Activated CD8-positive, alpha-beta T cell treated with anti-CD3 and anti-CD28 coated beads, Interleukin-2, amount 10 ng/mL, durations not matched to agents 7 days and 5 days (primary cell): ENCODE data around the gene TAB2. TPM values are rescaled to one million over a fixed set of nuclear protein-coding genes. Genes with fewer than 3 reads are reported as not detected.
"Not testable (repeated sequence)": the region's sequence is repeated elsewhere in the genome, so short reads cannot be mapped to it uniquely, and the experiment has no call there.

Experiments
- ATAC-seq: fragments of 150-1000 bp; cut with Tn5 transposase; one replicate; pipeline ENCODE4 v1.10.0; 2021; ENCODE audit warnings: moderate library complexity
- CTCF ChIA-PET: fragments of 350-600 bp; sonication (Branson Sonifier 250); formaldehyde crosslinking; loops from one replicate; lab custom pipeline; 2021; ENCODE audit warnings: antibody characterized with exemption; lab: Charles Lee
- POLR2A ChIA-PET: fragments of 350-600 bp; sonication (Branson Sonifier 250); formaldehyde crosslinking; loops from one replicate; lab custom pipeline; 2021; ENCODE audit warnings: antibody characterized with exemption; lab: Charles Lee
- DNase-seq: peaks from one replicate; pipeline ENCODE4 v3.0.0-alpha.2; 2020
- H3K27ac Mint-ChIP-seq: one replicate; pipeline ENCODE4 v1.8.0; 2021; ENCODE audit warnings: mild to moderate bottlenecking, mixed read lengths
- H3K27me3 Mint-ChIP-seq: one replicate; pipeline ENCODE4 v1.8.0; 2021; ENCODE audit warnings: low read depth, mixed read lengths
- H3K36me3 Mint-ChIP-seq: one replicate; pipeline ENCODE4 v1.8.0; 2021; ENCODE audit warnings: low read depth, mixed read lengths
- H3K4me1 Mint-ChIP-seq: one replicate; pipeline ENCODE4 v1.8.0; 2021; ENCODE audit warnings: low read depth, mixed read lengths
- H3K4me3 Mint-ChIP-seq: one replicate; pipeline ENCODE4 v1.8.0; 2021; ENCODE audit warnings: mild to moderate bottlenecking, mixed read lengths
- H3K9me3 Mint-ChIP-seq: one replicate; pipeline ENCODE4 v1.8.0; 2022; ENCODE audit warnings: mixed read lengths; ENCODE audit not compliant: insufficient read depth
- total RNA-seq, 2 experiments: library from RNA; stranded (reverse); gene quantifications; one replicate each; pipeline ENCODE4 v1.2.3, GENCODE V29; 2021

Gene TAB2
- total RNA-seq, 2 experiments from 2014 or later, result 113 to 115 TPM

DNA sequence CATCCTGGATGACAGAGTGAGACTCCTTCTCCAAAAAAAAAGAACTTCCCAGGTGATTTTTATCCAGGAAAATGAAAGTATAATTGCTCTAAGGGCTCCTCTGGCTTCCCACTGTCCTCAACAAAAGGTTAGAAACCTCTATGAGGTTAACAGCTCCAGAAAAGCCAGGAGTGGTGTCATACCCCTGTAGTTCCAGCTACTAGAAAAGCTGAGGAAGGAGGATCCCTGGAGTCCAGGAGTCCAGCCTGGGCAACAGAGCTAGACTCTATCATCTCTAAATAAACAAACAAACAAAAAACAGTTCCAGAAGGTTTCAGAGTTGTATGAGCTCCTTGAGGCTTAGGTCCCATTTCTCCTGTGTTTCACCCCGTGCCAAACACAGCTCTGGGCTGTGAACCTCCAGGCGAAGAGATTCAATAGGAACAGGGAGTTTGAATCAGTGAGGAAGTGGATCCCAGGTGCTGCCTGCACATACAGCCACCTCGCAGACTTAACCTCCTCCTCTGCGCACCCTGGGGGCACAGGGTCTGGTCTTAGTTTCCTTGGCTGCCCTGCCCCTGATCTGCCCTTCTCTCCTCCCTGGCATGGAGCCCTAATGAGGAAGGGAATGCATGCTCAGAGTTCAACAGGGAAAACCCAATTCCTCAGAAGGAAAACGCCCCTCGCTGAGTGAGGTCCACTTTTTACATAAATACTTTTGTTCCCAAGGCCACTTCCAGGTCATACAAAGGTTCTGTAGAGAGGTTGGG is 136.3 kb downstream of the TAB2 start:
- Mint-ChIP-seq H3K4me3 (no peak overlapping the region), H3K27me3 (no peaks in the 10 kb centered on the region), H3K9me3 (no peaks in the 10 kb centered on the region), H3K36me3 (peaks cover 5% of the 10 kb centered on the region), H3K27ac (no peak overlapping the region), H3K4me1 (peaks cover 5% of the 10 kb centered on the region)
- ChIA-PET POLR2A (interaction anchor here (1.3 kb wide), 1 partner anchor 29 kb away, joined by 3 read pairs; no protein-coding TSS in a partner anchor), CTCF (interaction anchor here (0.8 to 1.6 kb wide), 6 partner anchors 13 to 425 kb away, joined by 3 to 5 read pairs (median 3); no protein-coding TSS in a partner anchor)
- ATAC-seq, result no peak
- DNase-seq, result no peak

GRCh38 chr6:149454346-149454848 is 136.9 kb downstream of the TAB2 start:
- H3K27ac Mint-ChIP-seq, result no peak overlapping the region
- no peaks in the 10 kb centered on the region for H3K27me3 Mint-ChIP-seq
- H3K9me3 Mint-ChIP-seq, result no peaks in the 10 kb centered on the region
- H3K4me1 Mint-ChIP-seq, result peaks cover 5% of the 10 kb centered on the region
- ChIA-PET POLR2A (interaction anchor here (0.9 kb wide), 1 partner anchor 19 kb away, joined by 3 read pairs; no protein-coding TSS in a partner anchor), CTCF (interaction anchor here (0.8 to 1.6 kb wide), 5 partner anchors 12 to 388 kb away, joined by 3 to 5 read pairs (median 3); no protein-coding TSS in a partner anchor)
- no peak for DNase-seq
- H3K36me3 Mint-ChIP-seq, result peaks cover 5% of the 10 kb centered on the region
- ATAC-seq, result no peak
- no peak overlapping the region for H3K4me3 Mint-ChIP-seq

DNA sequence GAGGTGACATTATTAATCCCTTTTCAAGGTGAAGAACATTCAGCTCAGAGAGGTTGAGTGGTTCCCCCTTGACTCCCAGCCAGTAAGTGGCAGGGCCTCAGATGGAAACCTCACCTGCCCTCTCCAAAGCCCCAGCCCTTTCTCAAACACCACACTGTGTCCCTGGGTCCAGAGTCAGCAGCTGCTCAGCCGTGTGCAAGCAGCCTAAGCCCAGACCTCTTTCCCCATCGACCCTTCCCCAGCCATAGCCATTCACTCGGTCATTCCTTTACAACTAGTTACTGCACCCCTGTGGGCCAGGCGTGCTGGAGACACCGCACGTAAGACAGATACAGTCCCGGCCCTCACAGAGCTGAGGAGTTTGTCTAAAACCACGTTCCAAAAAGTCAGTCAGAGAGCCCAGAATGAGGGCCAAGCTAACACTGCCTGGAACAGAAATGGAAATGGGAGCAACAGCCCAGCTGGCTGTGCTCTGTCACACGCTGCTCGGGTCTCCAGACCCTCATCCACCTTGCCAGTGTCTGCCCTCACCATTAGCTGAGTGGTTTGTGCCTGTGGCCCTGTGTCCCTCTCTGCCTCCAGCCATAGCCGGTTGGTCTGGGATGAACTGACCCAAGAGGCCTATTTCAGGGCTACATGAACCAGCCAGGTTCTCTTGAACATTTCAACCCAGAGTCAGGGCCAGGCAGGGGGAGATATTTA is 137.7 kb downstream of the TAB2 start:
- no peaks in the 10 kb centered on the region for H3K27me3 Mint-ChIP-seq
- peaks cover 5% of the 10 kb centered on the region for H3K36me3 Mint-ChIP-seq
- ATAC-seq (no peak), DNase-seq (no peak)
- CTCF ChIA-PET, result interaction anchor here (1.2 to 1.6 kb wide), 3 partner anchors 24 to 388 kb away, joined by 3 to 5 read pairs (median 3); no protein-coding TSS in a partner anchor
- H3K4me3 Mint-ChIP-seq, result no peak overlapping the region
- POLR2A ChIA-PET, result interaction anchor here (0.6 to 0.9 kb wide), 2 partner anchors 10 to 19 kb away, joined by 3 read pairs; no protein-coding TSS in a partner anchor
- H3K27ac Mint-ChIP-seq, result no peak overlapping the region
- no peaks in the 10 kb centered on the region for H3K9me3 Mint-ChIP-seq
- peaks cover 5% of the 10 kb centered on the region for H3K4me1 Mint-ChIP-seq

- no peaks in the 10 kb centered on the region for H3K9me3 Mint-ChIP-seq
- ATAC-seq (no peak), DNase-seq (no peak)
- no peak overlapping the region for H3K4me3 Mint-ChIP-seq
- ChIA-PET POLR2A (no interaction called here), CTCF (no interaction called here)
- H3K27ac Mint-ChIP-seq, result no peak overlapping the region
- H3K36me3 Mint-ChIP-seq, result peaks cover 5% of the 10 kb centered on the region
- no peaks in the 10 kb centered on the region for H3K27me3 Mint-ChIP-seq
- no peaks in the 10 kb centered on the region for H3K4me1 Mint-ChIP-seq
Measured at GRCh38 chr6:149456311-149457021, 139.0 kb downstream of the TAB2 start.

DNA sequence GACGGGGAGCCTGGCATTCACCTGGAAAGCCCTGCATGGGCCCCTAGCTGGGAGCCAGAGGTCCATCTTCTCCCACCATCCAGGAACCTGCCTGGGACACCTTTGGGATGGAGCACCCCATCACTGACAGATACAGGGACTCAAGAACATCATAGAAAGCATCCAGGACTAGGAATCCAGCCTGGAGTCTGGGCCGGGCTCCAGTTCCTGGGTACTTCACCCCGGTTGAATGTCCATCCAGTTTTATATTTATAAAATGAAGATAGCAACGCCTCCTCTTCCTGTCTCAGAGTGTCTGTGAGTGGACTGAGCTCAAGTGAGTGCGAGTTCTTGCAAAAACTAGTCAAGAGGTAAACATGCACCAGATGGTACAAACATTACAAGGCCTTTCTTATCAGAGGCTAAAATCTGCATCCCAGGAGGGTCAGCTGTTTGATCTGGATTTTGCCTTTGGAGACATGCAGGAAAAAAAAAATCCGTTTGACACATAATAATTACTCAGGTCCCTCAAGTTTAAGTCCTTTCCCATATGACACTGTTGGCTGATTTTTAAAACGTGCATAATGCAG is 139.9 kb downstream of the TAB2 start:
- ChIA-PET POLR2A (no interaction called here), CTCF (interaction anchor here (1.5 to 2.0 kb wide), 2 partner anchors 11 to 60 kb away, joined by 5 to 6 read pairs; no protein-coding TSS in a partner anchor)
- no peak overlapping the region for H3K4me3 Mint-ChIP-seq
- peaks cover 2% of the 10 kb centered on the region for H3K36me3 Mint-ChIP-seq
- H3K9me3 Mint-ChIP-seq, result no peaks in the 10 kb centered on the region
- H3K27ac Mint-ChIP-seq, result no peak overlapping the region
- H3K27me3 Mint-ChIP-seq, result no peaks in the 10 kb centered on the region
- no peak for DNase-seq
- no peaks in the 10 kb centered on the region for H3K4me1 Mint-ChIP-seq
- no peak for ATAC-seq

DNA sequence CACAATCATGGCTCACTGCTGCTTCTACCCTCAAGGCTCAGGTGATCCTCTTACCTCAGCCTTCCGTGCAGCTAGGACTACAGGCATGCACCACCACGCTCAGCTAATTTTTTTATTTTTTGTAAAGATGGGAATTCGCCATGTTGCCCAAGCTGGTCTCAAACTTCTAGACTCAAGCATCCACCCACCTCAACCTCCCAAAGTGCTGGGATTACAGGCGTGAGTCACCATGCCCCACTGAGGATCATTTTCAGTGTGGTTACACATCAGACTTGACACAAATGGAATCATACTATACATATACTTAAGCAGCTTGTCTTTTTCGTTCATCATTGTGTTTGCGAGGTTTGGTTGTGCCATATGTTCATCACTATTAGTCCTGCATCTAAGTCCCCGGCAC is 140.7 kb downstream of the TAB2 start:
- no peak overlapping the region for H3K27ac Mint-ChIP-seq
- ChIA-PET POLR2A (no interaction called here), CTCF (interaction anchor here (1.5 to 2.0 kb wide), 2 partner anchors 12 to 59 kb away, joined by 5 to 6 read pairs; no protein-coding TSS in a partner anchor)
- H3K4me3 Mint-ChIP-seq, result no peak overlapping the region
- DNase-seq (no peak), ATAC-seq (no peak)
- H3K9me3 Mint-ChIP-seq, result no peaks in the 10 kb centered on the region
- no peaks in the 10 kb centered on the region for H3K4me1 Mint-ChIP-seq
- no peaks in the 10 kb centered on the region for H3K27me3 Mint-ChIP-seq
- H3K36me3 Mint-ChIP-seq, result peaks cover 3% of the 10 kb centered on the region

DNA sequence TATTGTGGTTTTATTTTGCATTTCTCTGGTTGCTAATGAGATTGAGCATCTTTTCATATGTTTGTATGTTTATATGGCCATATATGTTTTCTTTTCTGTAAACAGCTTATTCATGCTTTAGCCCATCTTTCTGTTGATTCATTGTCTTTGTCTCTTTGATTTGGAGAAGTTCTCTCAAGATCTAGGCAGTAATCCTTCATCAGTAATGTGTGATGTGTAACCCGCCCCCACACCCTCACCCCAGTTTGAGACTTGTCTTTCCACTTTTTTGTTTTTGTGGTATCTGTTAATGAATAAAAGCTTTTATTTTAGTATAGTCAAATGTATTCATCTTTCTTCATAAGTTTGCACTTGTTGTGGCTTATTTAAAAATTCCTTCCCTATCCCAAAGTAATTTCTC is 141.3 kb downstream of the TAB2 start:
- H3K27ac Mint-ChIP-seq, result no peak overlapping the region
- POLR2A ChIA-PET, result interaction anchor here (0.7 kb wide), 1 partner anchor 10 kb away, joined by 3 read pairs; no protein-coding TSS in a partner anchor

DNA sequence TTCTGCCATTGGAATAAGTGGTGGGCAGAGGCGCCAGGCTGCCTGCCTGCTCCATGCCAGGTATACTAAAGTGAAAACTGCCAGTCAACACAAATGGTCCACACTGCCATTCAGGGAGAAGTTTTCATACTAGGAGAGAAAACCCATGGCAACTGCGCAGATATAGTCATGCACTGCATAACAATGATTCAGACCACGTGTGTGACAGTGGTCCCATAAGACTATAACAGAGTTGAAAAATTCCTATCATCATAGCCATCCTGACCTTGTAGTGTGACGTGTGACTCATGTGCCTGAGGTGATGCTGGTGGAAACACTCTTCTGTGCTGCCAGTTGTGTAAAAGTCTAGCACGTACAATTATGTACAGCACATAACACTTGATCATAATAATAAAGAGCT is 142.2 kb downstream of the TAB2 start:
- POLR2A ChIA-PET, result no interaction called here
- CTCF ChIA-PET, result interaction anchor here (1.0 kb wide), 1 partner anchor 86 kb away, joined by 3 read pairs; the partner anchor contains the start of gene PPIL4
- Mint-ChIP-seq H3K4me3 (no peak overlapping the region), H3K4me1 (no peaks in the 10 kb centered on the region), H3K9me3 (no peaks in the 10 kb centered on the region), H3K36me3 (peaks cover 3% of the 10 kb centered on the region), H3K27me3 (no peaks in the 10 kb centered on the region), H3K27ac (no peak overlapping the region)
- DNase-seq (no peak), ATAC-seq (no peak)

More for the DNA sequence above, 141.3 kb downstream of the TAB2 start:
- ATAC-seq, result no peak
- H3K9me3 Mint-ChIP-seq, result no peaks in the 10 kb centered on the region
- no peaks in the 10 kb centered on the region for H3K27me3 Mint-ChIP-seq
- H3K4me3 Mint-ChIP-seq, result no peak overlapping the region
- H3K4me1 Mint-ChIP-seq, result no peaks in the 10 kb centered on the region
- peaks cover 3% of the 10 kb centered on the region for H3K36me3 Mint-ChIP-seq
- CTCF ChIA-PET, result interaction anchor here (2.0 kb wide), 1 partner anchor 58 kb away, joined by 6 read pairs; no protein-coding TSS in a partner anchor
- DNase-seq, result no peak

GRCh38 chr6:149460249-149460648 is 142.7 kb downstream of the TAB2 start:
- H3K27ac Mint-ChIP-seq, result not testable (repeated sequence)

More at GRCh38 chr6:149460249-149460648, 142.7 kb downstream of the TAB2 start:
- not testable (repeated sequence) for H3K4me3 Mint-ChIP-seq, DNase-seq, H3K36me3 Mint-ChIP-seq, ATAC-seq, H3K9me3 Mint-ChIP-seq, H3K4me1 Mint-ChIP-seq, H3K27me3 Mint-ChIP-seq
- ChIA-PET POLR2A (interaction anchor here (0.5 kb wide), 1 partner anchor 14 kb away, joined by 3 read pairs; no protein-coding TSS in a partner anchor), CTCF (interaction anchor here (1.0 kb wide), 1 partner anchor 85 kb away, joined by 3 read pairs; the partner anchor contains the start of gene PPIL4)
